GM12801 (cell line): ENCODE measurements around the gene DLGAP1.

Source experiments
- TF ChIP-seq, protein P1 (sequence below): IDR thresholded peaks from one replicate; pipeline ENCODE4 v1.5.1; 2011; ENCODE audit warnings: control low read depth; ENCODE audit not compliant: insufficient read length; ENCODE audit errors: extremely low read depth

Gene DLGAP1

DNA sequence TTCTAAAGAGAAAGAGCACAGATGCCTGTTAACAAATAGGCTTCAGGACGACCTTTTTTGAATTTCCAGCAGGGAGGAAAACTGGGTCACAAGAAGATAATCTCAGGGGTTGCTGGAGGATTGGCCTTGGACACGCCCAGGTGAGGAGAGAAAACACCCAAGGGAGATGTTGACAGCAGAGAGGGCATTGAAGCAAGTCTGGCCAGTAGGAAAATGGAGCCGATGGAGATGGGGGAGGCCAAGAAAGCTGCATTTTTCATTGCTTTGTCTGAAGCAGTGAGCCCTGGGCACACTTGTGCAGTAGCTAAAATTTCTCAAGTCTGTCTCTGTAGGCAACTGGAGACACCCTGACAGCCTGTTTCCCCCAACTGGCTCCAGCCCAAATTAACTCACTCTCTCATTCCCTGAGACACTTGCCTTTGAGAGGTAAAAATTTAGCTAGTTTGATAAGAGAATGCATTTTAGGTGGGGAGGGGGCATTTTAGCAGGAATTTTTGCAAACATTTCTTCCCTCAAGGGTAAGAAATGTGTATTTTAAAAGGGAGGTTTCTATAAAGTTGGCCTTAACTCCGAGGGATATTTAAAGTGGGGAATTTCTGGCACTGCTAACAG lies 839.6 kb downstream of the DLGAP1 start:
- TF ChIP-seq, protein P1, sequence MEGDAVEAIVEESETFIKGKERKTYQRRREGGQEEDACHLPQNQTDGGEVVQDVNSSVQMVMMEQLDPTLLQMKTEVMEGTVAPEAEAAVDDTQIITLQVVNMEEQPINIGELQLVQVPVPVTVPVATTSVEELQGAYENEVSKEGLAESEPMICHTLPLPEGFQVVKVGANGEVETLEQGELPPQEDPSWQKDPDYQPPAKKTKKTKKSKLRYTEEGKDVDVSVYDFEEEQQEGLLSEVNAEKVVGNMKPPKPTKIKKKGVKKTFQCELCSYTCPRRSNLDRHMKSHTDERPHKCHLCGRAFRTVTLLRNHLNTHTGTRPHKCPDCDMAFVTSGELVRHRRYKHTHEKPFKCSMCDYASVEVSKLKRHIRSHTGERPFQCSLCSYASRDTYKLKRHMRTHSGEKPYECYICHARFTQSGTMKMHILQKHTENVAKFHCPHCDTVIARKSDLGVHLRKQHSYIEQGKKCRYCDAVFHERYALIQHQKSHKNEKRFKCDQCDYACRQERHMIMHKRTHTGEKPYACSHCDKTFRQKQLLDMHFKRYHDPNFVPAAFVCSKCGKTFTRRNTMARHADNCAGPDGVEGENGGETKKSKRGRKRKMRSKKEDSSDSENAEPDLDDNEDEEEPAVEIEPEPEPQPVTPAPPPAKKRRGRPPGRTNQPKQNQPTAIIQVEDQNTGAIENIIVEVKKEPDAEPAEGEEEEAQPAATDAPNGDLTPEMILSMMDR: no peak

DNA sequence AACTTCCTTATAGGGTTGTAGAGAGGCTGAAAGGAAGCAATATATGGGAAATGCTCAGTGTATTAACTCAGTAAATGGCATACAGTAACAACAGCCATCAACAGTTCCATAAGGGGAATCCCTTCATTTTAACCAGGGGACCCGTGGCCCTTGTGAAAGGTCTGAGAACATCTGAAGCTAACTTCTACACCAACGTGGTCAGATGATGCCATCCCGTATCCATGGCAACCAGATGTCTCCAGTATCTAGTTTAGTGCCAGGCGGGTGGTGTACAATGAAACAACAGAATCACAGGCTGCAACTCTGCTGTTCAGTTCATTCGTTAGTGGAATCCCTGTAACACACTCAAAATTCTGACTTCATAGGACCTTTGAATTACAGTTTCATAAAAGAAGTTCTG lies 842.8 kb downstream of the DLGAP1 start:
- TF ChIP-seq, protein P1: no peak

DNA sequence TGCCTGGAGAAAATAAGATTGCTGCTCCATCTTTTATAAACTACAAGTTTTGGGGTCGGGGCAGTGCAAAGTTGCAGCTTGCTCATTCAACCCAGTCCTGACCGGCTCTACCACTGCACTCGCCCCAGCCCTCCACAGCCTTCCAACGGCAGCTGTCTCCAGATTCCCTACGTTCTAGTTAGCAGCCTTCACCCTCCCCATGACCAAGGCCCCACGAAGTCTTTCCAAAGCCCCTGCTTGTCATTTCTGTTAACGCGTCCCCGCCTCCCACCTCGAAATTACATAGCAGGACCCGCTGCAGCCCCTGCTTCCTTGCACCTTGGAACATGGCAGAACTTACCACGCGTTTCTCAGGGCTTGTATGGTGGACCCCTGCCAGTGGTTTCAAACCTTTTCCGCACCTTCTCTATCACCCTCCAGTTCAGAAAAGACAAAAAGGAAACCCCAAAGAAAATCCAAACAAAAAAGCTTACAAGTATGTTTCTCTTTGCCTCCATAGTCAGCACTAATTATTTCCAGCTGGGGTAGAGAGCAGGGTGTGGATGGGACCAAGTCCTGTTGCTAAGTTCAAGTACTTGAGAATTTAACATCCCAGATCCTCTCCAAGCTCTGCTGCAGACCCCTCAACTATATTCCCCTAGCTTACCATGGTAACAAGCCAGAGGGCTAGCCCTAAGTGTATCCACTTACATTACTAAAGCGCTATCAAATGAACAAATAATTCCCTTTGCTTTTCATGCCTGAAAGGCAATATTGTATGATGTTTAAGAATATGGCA lies 843.6 kb downstream of the DLGAP1 start:
- TF ChIP-seq, protein P1: no peak

DNA sequence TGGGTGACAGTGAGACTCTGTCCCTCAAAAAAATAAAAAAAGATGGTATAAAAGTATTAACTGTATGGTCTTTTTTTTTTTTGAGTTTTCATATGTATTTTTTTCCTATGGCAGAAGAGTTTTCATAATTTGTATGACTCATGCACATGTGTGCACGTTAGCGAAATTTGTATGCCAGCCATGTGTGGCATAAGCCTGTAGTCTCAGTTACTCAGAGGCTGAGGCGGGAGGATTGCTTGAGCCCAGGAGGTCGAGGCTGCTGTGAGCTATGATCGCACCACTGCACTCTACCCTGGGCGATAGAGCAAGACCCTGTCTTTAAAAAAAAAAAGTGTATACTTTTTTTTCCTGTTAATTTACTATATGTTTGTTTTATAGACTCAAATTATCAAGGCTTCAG lies 844.3 kb downstream of the DLGAP1 start:
- TF ChIP-seq, protein P1: no peak

DNA sequence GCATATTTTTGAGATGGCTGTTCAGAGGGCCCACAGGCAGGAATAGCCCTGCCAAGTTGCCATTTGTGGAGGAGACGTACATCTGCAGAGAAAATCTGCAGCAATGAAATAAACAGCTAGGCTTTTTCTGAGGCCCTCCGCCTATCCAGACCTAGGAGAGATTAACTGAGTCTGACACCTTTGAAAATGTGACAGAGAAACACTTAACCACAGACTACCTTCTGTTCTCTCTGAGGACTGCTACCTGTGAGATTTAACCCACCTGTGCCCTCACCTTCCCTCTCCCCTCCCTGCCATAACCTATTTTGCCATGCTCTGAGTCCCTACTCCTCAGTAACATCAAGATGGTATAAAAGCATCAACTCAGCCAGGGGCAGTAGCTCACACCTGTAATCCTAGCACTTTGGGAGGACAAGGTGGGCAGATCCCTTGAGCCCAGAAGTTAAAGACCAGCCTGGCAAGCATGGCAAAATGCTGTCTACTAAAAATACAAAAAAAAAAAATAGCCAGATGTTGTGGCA lies 844.9 kb downstream of the DLGAP1 start:
- TF ChIP-seq, protein P1: no peak

DNA sequence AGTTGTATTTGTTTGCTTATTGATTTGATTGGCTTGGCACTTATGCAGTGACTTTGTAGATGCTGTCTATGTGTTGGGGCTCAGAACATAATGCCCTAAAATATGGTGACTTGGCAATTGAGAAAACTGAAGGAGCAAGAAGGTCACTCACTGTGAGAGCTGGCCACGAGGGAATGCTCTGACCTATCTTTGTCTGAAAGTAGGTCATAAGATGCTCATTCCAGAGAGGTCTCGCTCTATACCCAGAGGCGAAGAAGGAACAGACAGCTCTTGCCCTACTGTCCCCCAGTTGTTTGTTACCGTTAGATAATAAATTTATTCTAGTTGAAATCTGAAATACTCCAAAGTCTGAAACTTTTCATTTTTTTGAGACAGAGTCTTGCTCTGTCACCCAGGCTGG lies 846.6 kb downstream of the DLGAP1 start:
- TF ChIP-seq, protein P1: no peak

DNA sequence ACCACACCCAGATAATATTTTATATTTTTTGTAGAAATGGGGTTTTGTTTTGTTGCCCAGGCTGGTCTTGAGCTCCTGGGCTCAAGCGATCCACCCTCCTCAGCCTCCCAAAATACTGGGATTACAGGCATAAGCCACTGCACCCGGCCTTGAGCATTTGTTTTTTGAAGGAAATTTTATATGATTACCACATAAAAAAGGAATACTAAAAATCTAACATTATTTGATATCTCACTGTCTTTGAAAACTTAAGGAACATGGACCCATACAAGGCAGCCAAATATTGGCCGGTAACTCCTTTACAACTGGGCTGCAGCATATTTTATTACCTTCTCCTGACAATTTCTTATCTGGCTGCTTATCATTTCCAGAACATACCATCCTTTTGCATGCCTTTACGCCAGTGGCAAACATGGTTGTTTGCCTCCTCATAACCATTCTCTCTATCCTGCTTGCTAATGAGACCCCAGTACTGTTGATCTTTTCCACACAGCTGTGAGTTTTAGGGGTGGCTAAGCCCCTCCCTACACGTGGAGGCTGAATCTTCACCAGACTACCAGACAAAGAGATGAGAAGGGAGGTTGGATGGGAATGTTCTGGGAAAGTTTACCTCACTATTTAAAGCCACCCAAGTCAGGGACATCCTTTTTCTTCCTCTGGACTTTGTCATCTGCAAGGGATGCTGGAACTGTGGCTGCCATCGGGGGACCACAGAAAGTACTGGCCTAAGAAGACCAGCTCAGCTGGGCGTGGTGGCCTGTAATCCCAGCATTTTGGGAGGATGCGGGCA lies 847.6 kb downstream of the DLGAP1 start:
- TF ChIP-seq, protein P1: no peak
